Cardiac fibroblast (primary cell): ENCODE data around the gene POC1A.
A peak's percentile ranks its signal among the peaks of the same experiment; 100 is the strongest.
"Not testable (repeated sequence)": the region's sequence is repeated elsewhere in the genome, so short reads cannot be mapped to it uniquely, and the experiment has no call there.

Source experiments
- DNase-seq, 2 donors: peaks; one replicate each; pipeline versions ENCODE4 v3.0.0 to v3.0.0-alpha.2; 2010; ENCODE audit warnings: low read depth in 2 of 2
- H3K4me3 ChIP-seq, 2 donors: replicated peaks in 1 of 2; 1 replicate in 1 of 2; 2 replicates in 1 of 2; pipeline ENCODE4 v1.5.1; 2011; ENCODE audit warnings: low read depth in 2 of 2, low read length in 2 of 2, mild to moderate bottlenecking in 2 of 2, moderate library complexity in 1 of 2
- CTCF ChIP-seq: IDR thresholded peaks from one replicate; pipeline ENCODE4 v1.5.1; 2011; ENCODE audit warnings: low read depth, mild to moderate bottlenecking, low read length, inconsistent platforms

The POC1A gene

GRCh38 chr3:52044869-52045619 is 109.2 kb downstream of the POC1A start:
- DNase-seq: no peak
- H3K4me3 ChIP-seq: no peak overlapping the region
- TF ChIP-seq CTCF: no peak

- no peak overlapping the region for H3K4me3 ChIP-seq
- TF ChIP-seq CTCF: no peak
- no peak for DNase-seq
Measured at GRCh38 chr3:52043750-52044149, 110.5 kb downstream of the POC1A start.

GRCh38 chr3:52043039-52043438 is 111.2 kb downstream of the POC1A start:
- not testable (repeated sequence) for H3K4me3 ChIP-seq, DNase-seq

GRCh38 chr3:52041118-52041731 is 113.0 kb downstream of the POC1A start:
- DNase-seq: no peak
- no peak overlapping the region for H3K4me3 ChIP-seq
- peak; percentile 36 for TF ChIP-seq CTCF

- H3K4me3 ChIP-seq: no peak overlapping the region
- no peak for TF ChIP-seq CTCF
- DNase-seq: no peak
Measured at GRCh38 chr3:52040600-52040999, 113.6 kb downstream of the POC1A start.

GRCh38 chr3:52039846-52040245 is 114.4 kb downstream of the POC1A start:
- peak; percentile 56 to 58 for DNase-seq
- no peak overlapping the region for H3K4me3 ChIP-seq
- TF ChIP-seq CTCF: no peak

- DNase-seq: no peak
- no peak for TF ChIP-seq CTCF
- no peak overlapping the region for H3K4me3 ChIP-seq
Measured at GRCh38 chr3:52039426-52039825, 114.8 kb downstream of the POC1A start.
